Ishikawa (cell line): ENCODE measurements around the gene VTI1A.

Experiments used
- CEBPB ChIP-seq: IDR thresholded peaks from 2 replicates; pipeline ENCODE4 v1.6.1; 2012
- CREB1 ChIP-seq: IDR thresholded peaks from 2 replicates; pipeline ENCODE4 v1.6.1; 2012; ENCODE audit warnings: low read depth
- EGR1 ChIP-seq: IDR thresholded peaks from 2 replicates; pipeline ENCODE4 v1.6.1; 2012
- EP300 ChIP-seq: IDR thresholded peaks from 2 replicates; pipeline ENCODE4 v1.6.1; 2012; ENCODE audit warnings: borderline replicate concordance
- FOXM1 ChIP-seq: IDR thresholded peaks from 2 replicates; pipeline ENCODE4 v1.6.1; 2012; ENCODE audit warnings: low read depth, borderline replicate concordance
- MAX ChIP-seq: IDR thresholded peaks from 2 replicates; pipeline ENCODE4 v1.6.1; 2012
- NFIC ChIP-seq: IDR thresholded peaks from 2 replicates; pipeline ENCODE4 v1.6.1; 2012
- RAD21 ChIP-seq: IDR thresholded peaks from 2 replicates; pipeline ENCODE4 v1.6.1; 2012; ENCODE audit warnings: low read depth
- REST ChIP-seq: IDR thresholded peaks from 2 replicates; pipeline ENCODE4 v1.6.1; 2012; ENCODE audit warnings: low read depth, mild to moderate bottlenecking
- TAF1 ChIP-seq: IDR thresholded peaks from 2 replicates; pipeline ENCODE4 v1.6.1; 2012; ENCODE audit warnings: low read depth, mild to moderate bottlenecking
- TCF12 ChIP-seq: IDR thresholded peaks from 2 replicates; pipeline ENCODE4 v1.6.1; 2012; ENCODE audit warnings: low read depth
- TEAD4 ChIP-seq: IDR thresholded peaks from 2 replicates; pipeline ENCODE4 v1.6.1; 2012
- USF1 ChIP-seq: IDR thresholded peaks from 2 replicates; pipeline ENCODE4 v1.6.1; 2012
- YY1 ChIP-seq: IDR thresholded peaks from 2 replicates; pipeline ENCODE4 v1.6.1; 2012; ENCODE audit warnings: low read depth
- ZBTB7A ChIP-seq: IDR thresholded peaks from 2 replicates; pipeline ENCODE4 v1.6.1; 2012; ENCODE audit warnings: low read depth

The VTI1A gene

GRCh38 chr10:112838784-112839481 is 391.9 kb downstream of the VTI1A start:
- TF ChIP-seq USF1, result no peak
- no peak for TF ChIP-seq TCF12
- no peak for TF ChIP-seq TEAD4
- no peak for TF ChIP-seq ZBTB7A
- TF ChIP-seq EP300, result no peak
- no peak for TF ChIP-seq CEBPB
- no peak for TF ChIP-seq NFIC

GRCh38 chr10:112839928-112840654 is 393.1 kb downstream of the VTI1A start:
- TF ChIP-seq EP300, result no peak

- no peak for TF ChIP-seq EP300
- TF ChIP-seq CEBPB, result no peak
- no peak for TF ChIP-seq ZBTB7A
- TF ChIP-seq TAF1, result no peak
- TF ChIP-seq YY1, result no peak
- no peak for TF ChIP-seq CREB1
- no peak for TF ChIP-seq NFIC
- TF ChIP-seq TEAD4, result no peak
- TF ChIP-seq RAD21, result no peak
- TF ChIP-seq USF1, result no peak
- no peak for TF ChIP-seq MAX
- TF ChIP-seq EGR1, result no peak
- TF ChIP-seq FOXM1, result no peak
- no peak for TF ChIP-seq TCF12
- TF ChIP-seq REST, result no peak
Measured at GRCh38 chr10:112841549-112841948, 394.5 kb downstream of the VTI1A start.

GRCh38 chr10:112842832-112843360 is 395.9 kb downstream of the VTI1A start:
- TF ChIP-seq NFIC (no peak), EP300 (no peak), EGR1 (no peak), MAX (no peak)

GRCh38 chr10:112843623-112844022 is 396.6 kb downstream of the VTI1A start:
- no peak for TF ChIP-seq EP300
- TF ChIP-seq TEAD4, result no peak
- TF ChIP-seq CEBPB, result no peak
- TF ChIP-seq EGR1, result no peak
- no peak for TF ChIP-seq MAX
- no peak for TF ChIP-seq YY1
- no peak for TF ChIP-seq TCF12
- no peak for TF ChIP-seq TAF1
- TF ChIP-seq USF1, result no peak
- TF ChIP-seq REST, result no peak
- no peak for TF ChIP-seq ZBTB7A
- no peak for TF ChIP-seq CREB1
- no peak for TF ChIP-seq FOXM1
- no peak for TF ChIP-seq RAD21
- no peak for TF ChIP-seq NFIC
